Stimulated activated CD4-positive, alpha-beta T cell treated with anti-CD3 and anti-CD28 coated beads, Interleukin-1b, Interleukin-23, amount 100 ng/mL, for 4 hours (primary cell): ENCODE results near the gene DMTF1.
"Not testable (repeated sequence)": the region's sequence is repeated elsewhere in the genome, so short reads cannot be mapped to it uniquely, and the experiment has no call there.

Source experiments
- DNase-seq, 2 donors: peaks; one replicate each; pipeline ENCODE4 v3.0.0-alpha.2; 2020; ENCODE audit warnings: low read depth in 2 of 2

The DMTF1 gene

GRCh38 chr7:87220734-87221215, 68.5 kb downstream of the DMTF1 start:
- DNase-seq: no peak

DNA sequence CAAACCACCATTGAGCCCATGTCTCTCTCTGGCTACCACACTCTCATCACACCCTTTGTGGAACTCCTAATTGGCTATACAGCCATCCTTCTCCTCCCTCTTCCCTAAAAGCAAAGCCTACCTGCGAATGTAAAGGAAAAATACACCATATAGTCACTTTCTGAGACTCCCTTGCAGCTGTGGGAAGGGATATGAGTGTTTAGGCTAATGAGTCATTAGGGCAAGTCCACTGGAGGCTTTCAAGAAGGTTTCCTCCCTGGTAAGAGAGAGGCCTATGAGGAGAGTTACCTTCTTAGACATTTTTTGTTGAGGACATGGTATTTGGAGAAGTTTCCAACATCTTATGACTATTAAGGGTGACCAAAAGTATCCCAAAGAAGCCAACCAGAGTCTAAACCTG, 71.4 kb downstream of the DMTF1 start:
- DNase-seq: no peak

DNA sequence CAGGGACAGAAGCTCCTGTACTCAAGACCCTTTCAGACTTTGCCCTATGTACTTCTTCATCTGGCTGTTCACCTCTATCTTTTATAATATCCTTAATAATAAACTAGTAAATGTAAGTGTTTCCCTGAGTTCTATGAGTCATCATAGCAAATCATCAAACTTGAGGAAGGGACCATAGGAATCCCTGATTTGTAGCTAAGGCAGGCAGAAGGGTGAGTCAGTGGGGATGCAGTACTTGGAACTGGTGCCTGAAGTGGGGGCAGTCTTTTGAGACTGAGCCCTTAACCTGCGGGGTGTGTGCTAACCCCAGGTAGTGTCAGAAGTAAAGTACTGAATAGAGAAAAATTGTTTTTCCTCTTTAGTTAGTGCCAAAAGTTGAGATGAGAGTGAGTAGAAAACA, 73.4 kb downstream of the DMTF1 start:
- DNase-seq: no peak

DNA sequence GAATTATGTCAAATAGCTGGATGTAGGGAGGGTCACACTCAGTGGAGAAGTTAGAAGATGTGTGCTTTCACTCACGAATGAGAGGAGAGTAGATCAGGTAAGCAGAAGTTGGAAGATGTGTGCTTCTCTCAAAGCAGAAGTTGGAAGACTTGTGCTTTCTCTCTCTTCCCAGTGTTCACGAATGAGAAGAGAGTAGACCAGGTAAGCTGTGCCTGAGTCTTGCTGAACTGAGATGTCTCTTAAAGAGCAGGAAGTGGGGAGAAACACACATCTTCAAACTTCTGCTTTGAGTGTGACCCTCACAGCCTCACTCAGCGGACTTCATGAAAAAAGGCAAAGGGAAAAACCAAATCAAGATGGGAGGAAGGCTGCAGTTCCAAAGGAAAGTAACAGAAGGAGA, 74.2 kb downstream of the DMTF1 start:
- DNase-seq: no peak

DNA sequence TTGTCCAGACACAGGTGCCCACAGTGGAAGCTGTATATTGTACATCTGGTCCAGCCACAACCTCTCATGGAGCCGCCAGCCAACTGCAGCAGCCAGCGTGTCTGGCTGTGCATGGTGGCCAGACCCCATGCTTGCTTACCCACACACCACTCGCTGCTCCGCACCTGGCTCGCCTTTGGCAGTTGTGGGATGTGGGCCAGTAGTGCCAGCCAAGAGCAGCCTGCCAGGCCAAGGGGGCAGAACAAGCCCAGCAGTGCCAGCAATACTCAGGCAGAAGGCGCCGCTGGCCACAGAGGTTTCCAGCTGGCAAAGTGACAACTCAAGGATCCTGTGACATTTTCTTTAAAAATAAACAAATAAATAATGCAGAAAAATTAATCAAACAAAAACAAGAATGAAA, 79.0 kb downstream of the DMTF1 start:
- DNase-seq: no peak

DNA sequence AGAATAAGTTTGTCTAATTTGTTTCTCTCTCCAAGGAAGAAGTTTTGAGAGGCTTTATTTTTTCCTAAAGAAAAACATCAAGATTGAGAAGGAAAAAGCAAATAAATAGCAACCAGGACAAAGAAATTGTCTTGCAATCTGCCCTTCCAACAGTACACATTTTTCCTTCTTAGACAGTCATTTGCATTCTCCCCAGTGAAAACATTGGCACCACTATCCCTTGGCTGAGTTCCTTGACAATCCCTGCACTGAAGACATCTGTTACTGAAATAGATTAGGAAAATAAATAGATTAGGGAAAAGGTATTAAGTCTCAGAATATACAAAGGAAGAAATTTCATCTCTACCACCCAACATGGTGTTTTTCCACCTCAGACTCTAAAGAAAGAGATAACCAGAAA, 79.5 kb downstream of the DMTF1 start:
- no peak for DNase-seq

DNA sequence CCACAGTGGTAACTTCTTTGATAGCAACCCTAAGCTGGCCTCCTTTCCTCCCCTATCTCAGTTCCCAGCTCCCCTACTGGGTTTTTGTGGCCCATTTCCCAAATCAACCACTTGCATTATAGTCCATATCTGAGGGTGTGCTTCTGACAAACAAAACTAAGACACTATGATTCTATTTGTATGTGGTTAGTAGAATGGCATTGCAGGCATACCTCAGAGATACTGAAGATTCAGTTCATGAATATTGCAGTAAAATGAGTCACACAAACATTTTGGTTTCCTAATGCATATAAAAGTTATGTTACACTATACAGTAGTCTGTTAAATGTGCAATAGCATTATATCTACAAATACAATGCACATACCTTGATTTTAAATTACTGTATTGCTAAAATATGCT, 82.7 kb downstream of the DMTF1 start:
- DNase-seq: no peak

GRCh38 chr7:87238464-87239051, 86.3 kb downstream of the DMTF1 start:
- not testable (repeated sequence) for DNase-seq

GRCh38 chr7:87245671-87246070, 93.4 kb downstream of the DMTF1 start:
- not testable (repeated sequence) for DNase-seq
